ENCODE results near the gene AFAP1.

Gene AFAP1

DNA sequence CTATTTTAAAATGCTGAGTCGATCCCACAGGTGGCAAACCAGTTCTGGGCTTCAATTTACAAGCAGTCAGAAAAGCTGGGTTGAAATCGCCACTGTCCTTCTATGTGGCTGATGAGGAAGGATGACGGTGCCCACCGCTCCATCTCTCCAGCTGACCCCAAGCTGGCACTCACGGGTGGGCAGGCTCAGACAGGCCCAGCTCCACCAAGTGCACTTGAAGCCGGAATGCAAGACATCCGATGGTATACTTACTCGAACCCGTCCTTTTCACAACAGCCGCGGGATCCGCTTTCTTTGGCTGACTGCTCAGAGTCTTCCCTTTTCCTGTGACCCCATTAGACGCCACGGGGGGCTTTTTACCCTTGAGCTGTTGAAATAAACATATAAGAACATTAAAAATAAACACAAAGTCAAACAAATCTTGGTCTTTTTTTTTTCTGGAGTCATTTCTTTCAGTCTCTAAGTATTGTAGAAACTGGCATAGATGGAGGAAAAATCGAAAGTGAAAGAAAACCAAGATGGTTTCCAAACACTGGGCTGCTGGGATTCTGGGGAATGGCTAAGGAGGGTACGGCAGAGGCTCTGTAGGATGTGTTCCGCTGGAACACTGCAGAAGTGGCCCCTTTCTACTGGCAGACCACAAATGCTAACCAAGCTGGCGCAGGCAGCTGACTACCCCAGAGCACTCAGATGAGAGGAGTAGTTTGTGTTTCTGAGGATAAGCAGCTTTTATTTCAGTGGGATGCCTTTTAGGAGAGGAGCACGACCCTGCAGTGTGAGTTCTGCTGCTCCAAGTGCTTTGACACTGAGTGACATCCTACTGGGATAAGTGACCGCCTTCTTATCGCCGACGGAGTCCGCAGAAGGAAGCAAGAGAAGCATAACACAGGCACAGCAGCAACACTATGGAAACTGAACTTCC is 160.9 kb downstream of the AFAP1 start:
- no peaks in the 10 kb centered on the region for H3K27me3 ChIP-seq (ENCODE audit: insufficient read depth, low read length)
- no peak overlapping the region for H4K91ac ChIP-seq (ENCODE audit: low read depth, low read length)
- H4K8ac ChIP-seq (ENCODE audit: low read depth, low read length), result no peak overlapping the region
- H4K12ac ChIP-seq (ENCODE audit: low read depth, low read length), result no peak overlapping the region
- peaks cover 2% of the 10 kb centered on the region for H3K79me2 ChIP-seq (ENCODE audit: control insufficient read depth, insufficient read depth, low read length, poor library complexity)
- no peak overlapping the region for H3K27ac ChIP-seq (ENCODE audit: low read depth, low read length)
- H2BK12ac ChIP-seq (ENCODE audit: low read length), result no peak overlapping the region
- H3K9me3 ChIP-seq (ENCODE audit: insufficient read depth, low read depth, low read length), result no peaks in the 10 kb centered on the region
- no peak overlapping the region for H3K23ac ChIP-seq (ENCODE audit: low read length)
- H2AK5ac ChIP-seq (ENCODE audit: low read length), result no peak overlapping the region
- H3K36me3 ChIP-seq (ENCODE audit: control insufficient read depth in 1 of 2, insufficient read depth in 2 of 2, low read length in 2 of 2), result peaks cover 40 to 50% of the 10 kb centered on the region in 2 experiments
- DNase-seq, result no peak
- no peak overlapping the region for H2BK120ac ChIP-seq (ENCODE audit: insufficient read depth, low read length, poor library complexity)
- H3K4me2 ChIP-seq (ENCODE audit: low read length), result no peak overlapping the region
- no peak overlapping the region for H3K4me3 ChIP-seq (ENCODE audit: low read depth, low read length)
- peaks cover 4% of the 10 kb centered on the region in 2 experiments for H3K4me1 ChIP-seq (ENCODE audit: control insufficient read depth in 1 of 2, insufficient read depth in 2 of 2, low read length in 2 of 2)
- H2BK5ac ChIP-seq (ENCODE audit: low read depth, low read length, poor library complexity), result no peak overlapping the region
- WGBS (ENCODE audit: extremely low coverage, insufficient coverage, insufficient read length), result no CpG with 5 or more reads among the region's 24 CpGs
- H3K14ac ChIP-seq (ENCODE audit: low read length), result no peak overlapping the region
- H2AFZ ChIP-seq (ENCODE audit: insufficient read depth, low read length, poor library complexity), result no peak overlapping the region
- H3K79me1 ChIP-seq (ENCODE audit: low read length), result no peaks in the 10 kb centered on the region
- no peak overlapping the region for H3K4ac ChIP-seq (ENCODE audit: low read depth, low read length)
- no peak overlapping the region for H3K9ac ChIP-seq (ENCODE audit: low read length)
- H3K18ac ChIP-seq (ENCODE audit: low read length), result no peak overlapping the region

- Histone ChIP-seq H3K4me2 (ENCODE audit: low read length) (no peak overlapping the region), H3K4me1 (ENCODE audit: control insufficient read depth in 1 of 2, insufficient read depth in 2 of 2, low read length in 2 of 2) (peaks cover 4% of the 10 kb centered on the region in 2 experiments), H3K9ac (ENCODE audit: low read length) (no peak overlapping the region), H4K91ac (ENCODE audit: low read depth, low read length) (no peak overlapping the region), H3K9me3 (ENCODE audit: insufficient read depth, low read depth, low read length) (no peaks in the 10 kb centered on the region), H3K23ac (ENCODE audit: low read length) (no peak overlapping the region), H3K18ac (ENCODE audit: low read length) (no peak overlapping the region), H3K4me3 (ENCODE audit: low read depth, low read length) (no peak overlapping the region), H2BK5ac (ENCODE audit: low read depth, low read length, poor library complexity) (no peak overlapping the region), H3K79me2 (ENCODE audit: control insufficient read depth, insufficient read depth, low read length, poor library complexity) (peaks cover 2% of the 10 kb centered on the region), H3K14ac (ENCODE audit: low read length) (no peak overlapping the region), H2AFZ (ENCODE audit: insufficient read depth, low read length, poor library complexity) (no peak overlapping the region), H4K12ac (ENCODE audit: low read depth, low read length) (no peak overlapping the region), H3K4ac (ENCODE audit: low read depth, low read length) (no peak overlapping the region), H3K36me3 (ENCODE audit: control insufficient read depth in 1 of 2, insufficient read depth in 2 of 2, low read length in 2 of 2) (peaks cover 46 to 55% of the 10 kb centered on the region in 2 experiments), H2AK5ac (ENCODE audit: low read length) (no peak overlapping the region), H4K8ac (ENCODE audit: low read depth, low read length) (no peak overlapping the region), H3K79me1 (ENCODE audit: low read length) (no peaks in the 10 kb centered on the region), H3K27ac (ENCODE audit: low read depth, low read length) (no peak overlapping the region), H2BK12ac (ENCODE audit: low read length) (no peak overlapping the region), H2BK120ac (ENCODE audit: insufficient read depth, low read length, poor library complexity) (no peak overlapping the region), H3K27me3 (ENCODE audit: insufficient read depth, low read length) (no peaks in the 10 kb centered on the region)
- no CpG with 5 or more reads among the region's 10 CpGs for WGBS (ENCODE audit: extremely low coverage, insufficient coverage, insufficient read length)
- no peak for DNase-seq
Measured at GRCh38 chr4:7777871-7778509, 161.7 kb downstream of the AFAP1 start.

DNA sequence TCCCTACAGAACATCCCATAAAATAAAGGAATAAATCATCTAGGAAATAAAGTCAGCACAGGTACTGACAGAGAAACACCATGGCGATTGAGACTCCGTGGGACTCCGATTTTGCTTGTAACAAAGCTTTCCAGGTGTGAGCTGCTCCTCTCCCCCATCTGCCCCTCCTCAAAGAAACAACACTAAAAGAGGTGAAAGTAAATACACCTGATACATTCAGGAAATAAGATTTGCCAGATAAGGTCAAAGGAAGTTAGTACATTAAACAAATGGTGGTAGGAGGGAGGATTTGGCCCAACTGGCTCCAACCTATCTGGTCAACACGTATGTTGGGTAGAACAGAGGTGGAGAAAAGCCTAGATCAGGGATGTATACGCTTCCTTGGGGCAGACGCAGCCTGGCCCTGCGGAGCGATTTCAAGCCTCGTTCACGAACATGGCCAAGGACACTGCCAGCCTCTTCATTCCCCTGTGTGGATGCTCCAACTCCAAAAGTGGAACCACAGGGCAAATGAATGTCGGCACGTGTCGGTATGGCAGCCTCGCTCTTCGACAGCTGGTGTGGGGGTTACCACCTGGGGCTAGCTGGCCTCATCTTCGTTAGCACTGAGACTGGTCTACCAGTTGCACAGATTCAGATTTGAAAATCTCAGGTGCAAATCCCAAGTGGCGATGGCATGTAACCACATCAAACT is 162.5 kb downstream of the AFAP1 start:
- Histone ChIP-seq H4K12ac (ENCODE audit: low read depth, low read length) (no peak overlapping the region), H2BK120ac (ENCODE audit: insufficient read depth, low read length, poor library complexity) (no peak overlapping the region), H3K79me2 (ENCODE audit: control insufficient read depth, insufficient read depth, low read length, poor library complexity) (peaks cover 2% of the 10 kb centered on the region), H3K9ac (ENCODE audit: low read length) (no peak overlapping the region), H4K8ac (ENCODE audit: low read depth, low read length) (no peak overlapping the region), H3K4ac (ENCODE audit: low read depth, low read length) (no peak overlapping the region), H3K4me1 (ENCODE audit: control insufficient read depth in 1 of 2, insufficient read depth in 2 of 2, low read length in 2 of 2) (peaks cover 3 to 4% of the 10 kb centered on the region in 2 experiments), H4K91ac (ENCODE audit: low read depth, low read length) (no peak overlapping the region), H3K27ac (ENCODE audit: low read depth, low read length) (no peak overlapping the region), H2BK12ac (ENCODE audit: low read length) (no peak overlapping the region), H3K36me3 (ENCODE audit: control insufficient read depth in 1 of 2, insufficient read depth in 2 of 2, low read length in 2 of 2) (peaks cover 54 to 63% of the 10 kb centered on the region in 2 experiments), H3K9me3 (ENCODE audit: insufficient read depth, low read depth, low read length) (no peaks in the 10 kb centered on the region), H3K79me1 (ENCODE audit: low read length) (no peaks in the 10 kb centered on the region), H3K18ac (ENCODE audit: low read length) (no peak overlapping the region), H3K27me3 (ENCODE audit: insufficient read depth, low read length) (no peaks in the 10 kb centered on the region), H3K23ac (ENCODE audit: low read length) (no peak overlapping the region), H3K4me2 (ENCODE audit: low read length) (no peak overlapping the region), H2AFZ (ENCODE audit: insufficient read depth, low read length, poor library complexity) (no peak overlapping the region), H3K14ac (ENCODE audit: low read length) (no peak overlapping the region), H2BK5ac (ENCODE audit: low read depth, low read length, poor library complexity) (no peak overlapping the region), H2AK5ac (ENCODE audit: low read length) (no peak overlapping the region), H3K4me3 (ENCODE audit: low read depth, low read length) (no peak overlapping the region)
- no peak for DNase-seq
- WGBS (ENCODE audit: extremely low coverage, insufficient coverage, insufficient read length), result no CpG with 5 or more reads among the region's 17 CpGs

DNA sequence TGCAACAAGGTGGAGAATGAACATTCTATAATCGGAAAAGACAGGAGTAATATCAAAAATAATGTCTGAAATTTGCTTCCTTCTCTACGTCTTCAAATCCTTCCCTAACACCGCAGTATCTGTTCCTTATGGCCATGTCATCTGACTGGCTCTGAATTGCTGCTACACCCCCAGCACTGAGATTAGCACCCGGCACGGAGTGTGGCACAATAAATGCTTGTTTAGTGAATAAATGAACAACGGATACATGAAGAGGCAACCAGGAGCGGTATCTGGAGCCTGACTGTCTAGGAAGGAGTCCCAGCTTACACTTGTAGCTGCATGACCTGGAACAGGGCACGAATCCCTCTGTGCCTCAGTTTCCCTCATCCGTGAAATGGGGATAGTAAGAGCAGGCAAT is 164.3 kb downstream of the AFAP1 start:
- Histone ChIP-seq H2BK12ac (ENCODE audit: low read length) (no peak overlapping the region), H2AK5ac (ENCODE audit: low read length) (no peak overlapping the region), H4K8ac (ENCODE audit: low read depth, low read length) (no peak overlapping the region), H3K18ac (ENCODE audit: low read length) (no peak overlapping the region), H3K4me3 (ENCODE audit: low read depth, low read length) (no peak overlapping the region), H3K23ac (ENCODE audit: low read length) (no peak overlapping the region), H3K4me2 (ENCODE audit: low read length) (no peak overlapping the region), H4K12ac (ENCODE audit: low read depth, low read length) (no peak overlapping the region), H4K91ac (ENCODE audit: low read depth, low read length) (no peak overlapping the region), H3K27ac (ENCODE audit: low read depth, low read length) (no peak overlapping the region), H2BK5ac (ENCODE audit: low read depth, low read length, poor library complexity) (no peak overlapping the region), H2BK120ac (ENCODE audit: insufficient read depth, low read length, poor library complexity) (no peak overlapping the region), H2AFZ (ENCODE audit: insufficient read depth, low read length, poor library complexity) (no peak overlapping the region), H3K79me2 (ENCODE audit: control insufficient read depth, insufficient read depth, low read length, poor library complexity) (no peaks in the 10 kb centered on the region), H3K27me3 (ENCODE audit: insufficient read depth, low read length) (no peaks in the 10 kb centered on the region), H3K14ac (ENCODE audit: low read length) (no peak overlapping the region), H3K4ac (ENCODE audit: low read depth, low read length) (no peak overlapping the region), H3K4me1 (ENCODE audit: control insufficient read depth in 1 of 2, insufficient read depth in 2 of 2, low read length in 2 of 2) (no peaks in the 10 kb centered on the region), H3K9ac (ENCODE audit: low read length) (no peak overlapping the region), H3K9me3 (ENCODE audit: insufficient read depth, low read depth, low read length) (no peaks in the 10 kb centered on the region), H3K36me3 (ENCODE audit: control insufficient read depth in 1 of 2, insufficient read depth in 2 of 2, low read length in 2 of 2) (peaks cover 67 to 73% of the 10 kb centered on the region in 2 experiments), H3K79me1 (ENCODE audit: low read length) (no peaks in the 10 kb centered on the region)
- no peak for DNase-seq
- no CpG with 5 or more reads among the region's 9 CpGs for WGBS (ENCODE audit: extremely low coverage, insufficient coverage, insufficient read length)
